Right lobe of liver (tissue), 6 donors: ENCODE measurements around the gene COL9A1. TPM values are rescaled to one million over a fixed set of nuclear protein-coding genes. Genes with fewer than 3 reads are reported as not detected.

ENCODE experiments used
- ATAC-seq, 4 donors: fragments of 200-7000 bp; cut with Tn5 transposase; one replicate each; pipeline ENCODE4 v1.9.1; 2020; ENCODE audit warnings: mild to moderate bottlenecking in 4 of 4, moderate library complexity in 4 of 4
- DNase-seq, 3 donors: peaks; one replicate each; pipeline ENCODE4 v3.0.0-alpha.2; 2020
- H3K27ac ChIP-seq, 3 donors: fragments of 200-600 bp; one replicate each; pipeline ENCODE4 v1.8.0; 2022
- H3K27me3 ChIP-seq, 2 donors: fragments of 200-600 bp; one replicate each; pipeline ENCODE4 v1.8.0; 2022
- H3K36me3 ChIP-seq, 4 donors: fragments of 200-600 bp; sonication (generic) in 1 of 4; one replicate each; pipeline versions ENCODE4 v1.5.1 to v1.8.0; 2017 to 2022; ENCODE audit warnings: control low read depth in 1 of 4
- H3K4me1 ChIP-seq, 4 donors: fragments of 200-600 bp; sonication (generic) in 1 of 4; one replicate each; pipeline versions ENCODE4 v1.5.1 to v1.8.0; 2017 to 2022; ENCODE audit warnings: control low read depth in 1 of 4
- H3K4me3 ChIP-seq, 3 donors: fragments of 200-600 bp; one replicate each; pipeline ENCODE4 v1.8.0; 2022
- H3K9me3 ChIP-seq, 4 donors: fragments of 200-600 bp; sonication (generic) in 1 of 4; one replicate each; pipeline versions ENCODE4 v1.5.1 to v1.8.0; 2017 to 2022; ENCODE audit warnings: control low read depth in 1 of 4
- CTCF ChIP-seq, 4 donors: fragments of 200-600 bp in 3 of 4; fragments of 450-650 bp in 1 of 4; IDR thresholded peaks; one replicate each; pipeline versions ENCODE4 v1.5.1 to v1.8.0; 2016 to 2022; ENCODE audit warnings: antibody characterized with exemption in 4 of 4, mild to moderate bottlenecking in 2 of 4
- POLR2A ChIP-seq: fragments of 450-650 bp; IDR thresholded peaks from one replicate; pipeline ENCODE4 v1.6.1; 2017; ENCODE audit warnings: antibody characterized with exemption, mild to moderate bottlenecking
- WGBS: methylation state at CpG from one replicate; pipeline ENCODE4 v1.1.6; 2018; ENCODE audit warnings: low coverage, low lambda C conversion rate; ENCODE audit not compliant: insufficient coverage; ENCODE audit errors: missing lambda C conversion rate; 5-methylcytosine and 5-hydroxymethylcytosine counted together
- intact Hi-C, 2 donors: fragments of 100-400 bp; cut with DNase I; formaldehyde crosslinking; loops; one replicate each; pipeline versions ENCODE4 v1.11.2 to v1.14.1; 2022
- total RNA-seq, 6 experiments: library from RNA; depleted of rRNA in 2 of 6; stranded (reverse); fragments of >200 nt in 2 of 6; fragmentation: NEBNext Ultra II Directional in 3 of 6; extraction: Animal tissue kit (Norgen Biotek cat#: 25700) in 3 of 6; gene quantifications; one replicate each; pipeline versions ENCODE4 v1.1.0 to v1.2.4, GENCODE V29; 2016 to 2023
- donor health status: DM: no; HTN: yes; CAD: no.
- donor health status: DM: no; HTN: no; CAD: no.
- donor health status: DM: no; HTN: no; CAD: no.
- donor health status: DM: no; HTN: yes; CAD: no.
- donor health status: DM: no; HTN: yes; CAD: no.

The COL9A1 gene
- total RNA-seq, 6 experiments from 2014 or later, result 0.11 TPM; not detected in 5

GRCh38 chr6:70225055-70225454 is 77.8 kb downstream of the COL9A1 start:
- Histone ChIP-seq H3K27me3 (no peaks in the 10 kb centered on the region), H3K4me3 (no peak overlapping the region), H3K4me1 (peaks cover 0 to 4% (median 2%) of the 10 kb centered on the region in 4 donors), H3K9me3 (no peaks in the 10 kb centered on the region), H3K36me3 (no peaks in the 10 kb centered on the region), H3K27ac (no peak overlapping the region)
- no CpG with 5 or more reads among the region's 2 CpGs for WGBS
- ATAC-seq, result no peak
- intact Hi-C loops, result no loop called here
- DNase-seq, result no peak
- no peak for TF ChIP-seq CTCF (IDR thresholded peaks at IDR 0.05)

GRCh38 chr6:70222439-70222749 is 80.5 kb downstream of the COL9A1 start:
- DNase-seq, result no peak
- H3K9me3 ChIP-seq, result no peaks in the 10 kb centered on the region
- intact Hi-C loops, result no loop called here
- TF ChIP-seq POLR2A (no peak), CTCF (IDR thresholded peaks at IDR 0.05) (no peak)
- H3K4me1 ChIP-seq, result peaks cover 0 to 4% (median 2%) of the 10 kb centered on the region in 4 donors
- no peak overlapping the region for H3K4me3 ChIP-seq
- no peaks in the 10 kb centered on the region for H3K36me3 ChIP-seq
- no peak for ATAC-seq
- H3K27ac ChIP-seq, result no peak overlapping the region
- WGBS, result 41% methylated on average over 2 of the region's 2 CpGs
- no peaks in the 10 kb centered on the region for H3K27me3 ChIP-seq

GRCh38 chr6:70221715-70222438 is 81.0 kb downstream of the COL9A1 start:
- no peaks in the 10 kb centered on the region for H3K27me3 ChIP-seq
- DNase-seq (no peak), ATAC-seq (peak; percentile 29 to 50 (median 39))
- H3K9me3 ChIP-seq, result no peaks in the 10 kb centered on the region
- intact Hi-C loops, result no loop called here
- 19% methylated on average over 6 of the region's 6 CpGs for WGBS
- H3K4me3 ChIP-seq, result no peak overlapping the region
- TF ChIP-seq POLR2A (no peak), CTCF (IDR thresholded peaks at IDR 0.05) (no peak)
- H3K36me3 ChIP-seq, result no peaks in the 10 kb centered on the region
- no peak overlapping the region for H3K27ac ChIP-seq
- H3K4me1 ChIP-seq, result peaks cover 0 to 4% (median 2%) of the 10 kb centered on the region in 4 donors

GRCh38 chr6:70221025-70221714 is 81.7 kb downstream of the COL9A1 start:
- no peak for DNase-seq
- Histone ChIP-seq H3K4me3 (no peak overlapping the region), H3K4me1 (peaks cover 0 to 4% (median 2%) of the 10 kb centered on the region in 4 donors), H3K27me3 (no peaks in the 10 kb centered on the region), H3K36me3 (no peaks in the 10 kb centered on the region), H3K27ac (no peak overlapping the region), H3K9me3 (no peaks in the 10 kb centered on the region)
- WGBS, result 7% methylated on average over 4 of the region's 4 CpGs
- peak; percentile 87 to 95 (median 93) for ATAC-seq
- TF ChIP-seq CTCF (IDR thresholded peaks at IDR 0.05) (peak; percentile 49 to 79 (median 77)), POLR2A (no peak)
- intact Hi-C loops, result no loop called here
